ENCODE results near the gene RTCA.
"Not testable (repeated sequence)": the region's sequence is repeated elsewhere in the genome, so short reads cannot be mapped to it uniquely, and the experiment has no call there.

The RTCA gene

DNA sequence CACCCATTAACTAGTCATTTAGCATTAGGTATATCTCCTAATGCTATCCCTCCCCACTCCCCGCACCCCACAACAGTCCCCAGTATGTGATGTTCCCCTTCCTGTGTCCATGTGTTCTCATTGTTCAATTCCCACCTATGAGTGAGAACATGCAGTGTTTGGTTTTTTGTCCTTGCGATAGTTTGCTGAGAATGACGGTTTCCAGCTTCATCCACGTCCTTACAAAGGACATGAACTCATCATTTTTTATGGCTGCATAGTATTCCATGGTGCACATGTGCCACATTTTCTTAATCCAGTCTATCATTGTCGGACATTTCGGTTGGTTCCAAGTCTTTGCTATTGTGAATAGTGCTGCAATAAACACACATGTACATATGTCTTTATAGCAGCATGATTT lies 7.6 kb upstream of the RTCA start:
- not testable (repeated sequence) for DNase-seq (ENCODE audit: low read depth in 2 of 2)

DNA sequence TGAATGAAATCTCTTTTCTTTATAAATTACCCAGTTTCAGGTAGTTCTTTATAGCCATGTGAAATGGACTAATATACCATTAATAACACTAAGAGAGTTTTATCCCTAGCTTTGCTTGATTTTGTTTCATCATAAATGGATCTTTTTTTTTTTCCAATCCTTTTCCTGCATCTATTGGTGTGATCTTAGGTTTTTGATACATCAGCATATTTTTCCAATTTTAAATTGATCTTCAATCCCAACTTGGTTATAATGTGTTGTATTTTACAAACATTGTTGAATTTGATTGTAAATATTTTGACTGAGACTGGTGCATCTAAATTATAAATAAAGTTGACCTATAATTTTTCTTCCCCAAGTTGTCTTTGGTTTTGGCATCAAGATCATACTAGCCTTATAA lies 4.3 kb upstream of the RTCA start:
- no peak for DNase-seq (ENCODE audit: low read depth in 2 of 2)

DNA sequence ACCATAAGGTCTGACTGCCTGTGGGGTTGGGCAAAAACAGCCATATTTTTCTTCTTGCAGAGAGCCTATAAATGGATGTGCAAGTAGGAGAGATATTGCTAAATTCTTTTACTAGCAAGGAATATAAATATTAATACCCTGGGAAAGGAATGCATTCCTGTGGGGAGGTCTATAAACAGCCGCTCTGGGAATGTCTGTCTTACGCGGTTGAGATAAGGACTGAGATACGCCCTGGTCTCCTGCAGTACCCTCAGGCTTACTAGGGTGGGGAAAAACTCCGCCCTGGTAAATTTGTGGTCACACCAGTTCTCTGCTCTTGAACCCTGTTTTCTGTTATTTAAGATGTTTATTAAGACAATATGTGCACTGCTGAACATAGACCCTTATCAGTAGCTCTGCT lies 1.9 kb upstream of the RTCA start:
- not testable (repeated sequence) for DNase-seq (ENCODE audit: low read depth in 2 of 2)

DNA sequence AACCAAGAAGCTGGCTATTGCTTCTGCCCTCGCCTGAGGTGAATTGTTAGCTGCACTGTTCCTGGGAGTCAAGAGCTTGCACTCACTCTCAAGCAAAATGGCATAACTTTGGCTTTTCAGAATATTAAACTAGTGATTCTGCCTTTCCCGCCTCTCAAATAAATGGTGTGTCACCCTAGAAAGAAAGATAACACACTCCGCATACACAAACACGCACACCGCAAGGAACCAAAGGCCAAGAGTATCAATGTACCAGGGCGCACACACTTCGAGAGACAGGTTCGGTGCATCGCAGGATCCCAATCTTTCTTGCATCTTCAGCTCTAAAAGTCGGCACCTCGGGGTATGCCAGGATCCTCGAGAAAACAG lies 470 bp upstream of the RTCA start:
- DNase-seq (ENCODE audit: low read depth in 2 of 2), result no peak

DNA sequence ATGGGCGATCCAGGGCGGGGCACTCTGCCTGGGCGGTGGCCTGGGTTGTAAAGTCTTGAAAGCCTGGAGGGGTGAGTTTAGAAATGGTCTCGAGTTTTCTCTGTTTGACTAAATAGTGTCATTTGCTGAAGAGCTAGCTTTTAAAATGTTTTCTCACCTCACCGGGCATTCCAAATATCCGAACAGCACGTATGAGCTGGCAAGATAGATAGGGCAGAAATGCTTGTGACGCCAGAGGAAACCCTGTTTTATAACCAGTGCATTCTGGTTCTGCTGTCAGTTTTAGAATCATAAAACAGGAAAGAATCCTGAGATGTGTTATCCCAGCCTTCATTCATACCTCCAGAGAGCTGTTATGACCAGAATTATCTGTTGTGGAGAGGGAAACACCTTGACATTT lies 725 bp downstream of the RTCA start:
- no peak for DNase-seq (ENCODE audit: low read depth in 2 of 2)

DNA sequence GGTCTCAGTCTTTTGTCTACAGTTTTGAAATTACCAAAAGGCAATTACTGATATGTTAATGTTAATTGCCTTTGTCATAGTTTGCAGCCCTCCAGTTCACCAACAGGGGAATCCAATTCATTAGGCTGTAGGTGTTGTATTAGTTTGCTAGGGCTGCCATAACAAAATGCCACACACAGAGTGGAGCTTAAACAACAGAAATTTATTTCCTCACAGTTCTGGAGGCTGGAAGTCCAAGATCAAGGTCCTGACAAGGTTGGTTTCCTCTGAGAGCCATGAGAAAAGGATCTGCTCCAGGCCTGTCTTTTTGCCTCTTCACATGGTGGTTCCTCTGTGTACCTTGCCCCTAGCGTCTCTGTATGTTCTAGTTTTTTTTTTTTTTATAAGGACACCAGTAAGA lies 1.3 kb downstream of the RTCA start:
- DNase-seq (ENCODE audit: low read depth in 2 of 2), result no peak

DNA sequence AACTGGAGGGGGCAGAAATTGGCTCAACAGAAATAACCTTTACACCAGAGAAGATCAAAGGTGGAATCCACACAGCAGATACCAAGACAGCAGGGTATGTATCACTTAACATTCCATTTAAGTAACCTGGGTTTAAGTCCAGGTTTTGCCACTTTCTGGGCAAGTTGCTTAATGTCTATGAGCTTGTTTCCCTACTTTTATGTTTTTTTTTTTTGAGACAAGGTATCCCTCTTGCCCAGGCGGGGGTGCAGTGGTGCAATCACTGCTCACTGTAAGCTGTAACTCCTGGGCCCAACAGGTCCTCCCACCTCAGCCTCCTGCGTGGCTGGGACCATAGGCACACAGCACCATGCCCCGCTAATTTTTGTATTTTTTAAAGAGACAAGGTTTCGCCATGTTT lies 2.2 kb downstream of the RTCA start:
- DNase-seq (ENCODE audit: low read depth in 2 of 2), result no peak

DNA sequence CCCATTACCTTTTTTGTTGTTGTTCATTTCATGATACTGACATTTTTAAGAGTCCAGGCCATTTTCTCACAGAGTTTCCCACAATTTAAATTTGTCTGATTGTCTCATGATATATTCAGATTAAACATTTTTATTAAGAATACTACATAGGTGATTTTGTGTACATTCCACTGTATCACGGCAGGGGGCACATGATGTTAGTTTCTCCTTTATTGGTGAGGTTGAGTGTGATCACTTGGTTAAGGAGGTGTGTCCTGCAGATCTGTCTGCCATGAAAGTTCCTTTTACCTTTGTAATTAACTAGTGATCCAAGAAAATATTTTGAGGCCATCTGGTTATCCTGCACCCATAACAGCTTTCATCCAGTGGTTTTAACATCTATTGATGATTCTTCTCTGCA lies 11.8 kb downstream of the RTCA start:
- DNase-seq (ENCODE audit: low read depth in 2 of 2), result no peak

DNA sequence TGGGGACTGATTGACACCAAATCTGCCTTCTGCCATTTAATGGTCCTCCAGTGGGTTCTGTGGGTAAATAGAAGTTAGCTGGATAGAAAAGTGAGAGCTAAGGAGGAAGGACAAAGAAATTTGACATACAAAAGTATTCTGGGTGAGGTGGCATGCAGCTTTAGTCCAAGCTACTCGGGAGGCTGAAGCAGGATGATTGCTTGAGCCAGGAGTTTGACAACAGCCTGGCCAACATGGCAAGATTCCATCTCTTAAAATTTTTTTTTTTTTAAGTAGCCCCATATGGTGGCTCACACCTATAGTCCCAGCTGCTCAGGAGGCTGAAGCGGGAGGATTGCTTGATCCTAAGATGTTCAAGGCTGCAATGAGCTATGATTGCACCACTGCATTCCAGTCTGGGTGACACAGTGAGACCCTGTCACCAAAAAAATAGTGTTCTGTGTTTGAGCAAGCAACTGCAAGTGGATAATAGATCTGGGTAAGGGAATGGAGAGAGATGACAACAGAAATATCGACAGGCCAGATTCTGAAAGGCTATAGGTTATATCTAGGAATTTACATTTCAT lies 13.4 kb downstream of the RTCA start:
- DNase-seq (ENCODE audit: low read depth in 2 of 2), result no peak

DNA sequence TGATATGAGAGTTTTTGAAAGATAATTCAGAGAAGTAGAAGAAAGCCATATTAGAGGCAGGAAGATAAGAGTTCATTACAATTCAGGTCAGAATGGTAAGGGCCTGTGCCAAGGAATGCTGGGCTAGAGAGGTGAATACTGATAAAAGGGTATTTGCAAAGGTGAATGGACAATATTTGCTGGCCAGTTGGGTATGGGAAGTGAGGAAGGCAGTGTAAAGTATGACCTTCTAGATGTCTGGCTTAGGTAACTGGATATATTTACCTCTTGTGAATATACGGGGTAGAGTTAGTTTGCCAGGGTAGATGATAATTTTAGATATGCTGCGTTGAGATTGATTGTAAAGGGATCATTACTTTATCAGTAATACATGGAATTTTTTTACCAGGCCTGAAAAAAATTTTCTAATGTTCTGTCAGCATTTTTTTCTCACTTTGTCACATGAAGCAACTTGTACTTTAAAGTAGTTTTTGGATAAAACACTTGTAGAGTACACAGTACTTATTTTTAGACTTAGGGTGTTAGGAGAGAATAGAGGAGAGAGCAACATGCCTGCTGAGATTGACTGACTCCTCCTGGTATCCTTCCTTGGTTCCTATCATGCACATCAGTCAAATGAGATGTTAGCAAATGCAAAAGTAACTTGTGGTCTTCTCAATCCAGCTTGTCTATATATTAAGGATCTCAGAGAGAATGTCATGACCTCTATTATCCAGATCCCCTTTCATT lies 14.1 kb downstream of the RTCA start:
- DNase-seq (ENCODE audit: low read depth in 2 of 2), result no peak

DNA sequence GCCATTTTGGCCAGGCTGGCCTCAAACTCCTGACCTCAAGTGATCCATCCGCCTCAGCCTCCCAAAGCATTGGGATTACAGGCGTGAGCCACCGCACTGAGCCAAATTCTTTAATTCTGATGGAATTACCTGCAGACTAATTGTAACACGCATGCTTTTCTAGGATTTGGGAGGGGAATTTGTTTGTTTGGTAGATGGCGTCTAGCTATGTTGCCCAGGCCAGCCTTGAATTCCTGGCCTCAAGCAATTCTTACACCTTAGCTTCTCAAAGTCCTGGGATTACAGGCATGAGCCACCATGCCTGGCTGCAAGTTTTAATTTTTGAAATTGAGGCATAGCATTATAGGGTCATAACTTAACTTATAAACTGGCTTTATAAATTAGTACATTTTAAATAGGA lies 18.6 kb downstream of the RTCA start:
- DNase-seq (ENCODE audit: low read depth in 2 of 2), result no peak

DNA sequence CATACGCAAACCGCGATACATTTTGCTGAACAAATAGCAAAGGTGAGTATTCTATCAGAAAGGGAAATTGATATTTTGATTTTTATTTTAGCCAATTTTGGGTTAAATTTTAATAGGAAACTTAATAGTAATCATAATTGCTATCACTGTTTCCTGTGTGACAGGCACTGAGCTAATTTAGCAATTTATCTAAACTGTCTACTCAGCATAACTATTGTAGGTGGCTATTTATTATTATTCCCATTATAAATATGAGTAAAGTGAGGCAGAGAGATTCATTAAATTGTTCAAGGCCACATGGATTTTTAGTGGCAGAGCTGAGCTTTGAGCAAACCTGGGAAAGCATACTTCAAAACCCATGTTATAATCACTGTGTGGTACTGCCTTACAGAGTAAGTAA lies 21.1 kb downstream of the RTCA start:
- no peak for DNase-seq (ENCODE audit: low read depth in 2 of 2)

DNA sequence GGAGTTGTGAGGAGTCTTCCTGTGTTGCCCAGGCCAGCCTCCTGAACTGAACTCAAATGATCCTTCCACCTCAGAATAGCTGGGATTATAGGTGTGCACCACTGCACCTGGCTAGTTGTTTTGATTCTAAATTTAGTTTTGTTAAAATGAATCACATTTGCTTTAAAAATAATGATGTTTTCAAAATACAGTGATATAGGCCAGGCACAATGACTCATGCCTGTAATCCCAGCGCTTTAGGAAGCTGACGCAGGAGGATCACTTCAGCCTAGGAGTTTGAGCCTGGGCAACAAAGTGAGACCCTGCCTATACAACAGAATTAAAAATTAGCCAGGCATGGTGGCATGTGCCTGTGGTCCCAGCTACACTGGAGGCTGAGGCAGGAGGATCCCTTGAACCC lies 24.3 kb downstream of the RTCA start:
- no peak for DNase-seq (ENCODE audit: low read depth in 2 of 2)

DNA sequence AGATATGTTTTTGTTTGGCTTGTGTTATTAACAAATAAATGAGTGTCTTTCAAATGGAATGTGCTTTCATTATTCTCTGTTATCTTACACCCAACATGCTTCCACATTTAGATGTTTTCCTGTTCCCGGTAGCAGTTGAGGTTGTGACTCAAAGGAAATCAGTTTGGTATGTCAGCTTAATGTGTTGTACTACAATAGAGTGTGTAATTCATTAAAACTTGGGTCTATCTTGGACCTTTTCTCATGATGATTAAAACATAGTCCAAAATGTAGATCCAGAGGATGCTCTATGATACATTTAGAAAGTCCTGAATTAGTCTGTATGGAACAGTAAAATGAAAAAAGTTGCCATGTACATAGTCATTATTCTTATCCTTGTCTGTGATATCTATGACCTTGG lies 26.7 kb downstream of the RTCA start:
- DNase-seq (ENCODE audit: low read depth in 2 of 2), result no peak

DNA sequence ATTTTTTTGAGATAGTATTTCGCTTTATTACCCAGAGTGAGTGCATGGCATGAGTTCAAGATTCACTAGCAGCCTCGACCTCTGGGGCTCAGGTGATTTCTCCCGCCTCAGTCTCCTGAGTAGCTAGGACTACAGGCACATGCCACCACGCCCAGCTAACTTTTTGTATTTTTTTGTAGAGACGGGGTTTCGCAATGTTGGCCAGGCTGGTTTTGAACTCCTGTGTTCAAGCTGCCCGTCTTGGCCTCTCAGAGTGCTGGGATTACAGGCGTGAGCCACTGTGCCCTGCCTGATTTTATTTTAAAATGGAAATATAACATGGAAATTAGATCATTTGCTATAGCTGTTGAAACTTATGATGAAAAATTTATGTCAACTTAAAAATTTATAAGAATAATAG lies 30.1 kb downstream of the RTCA start:
- no peak for DNase-seq (ENCODE audit: low read depth in 2 of 2)

DNA sequence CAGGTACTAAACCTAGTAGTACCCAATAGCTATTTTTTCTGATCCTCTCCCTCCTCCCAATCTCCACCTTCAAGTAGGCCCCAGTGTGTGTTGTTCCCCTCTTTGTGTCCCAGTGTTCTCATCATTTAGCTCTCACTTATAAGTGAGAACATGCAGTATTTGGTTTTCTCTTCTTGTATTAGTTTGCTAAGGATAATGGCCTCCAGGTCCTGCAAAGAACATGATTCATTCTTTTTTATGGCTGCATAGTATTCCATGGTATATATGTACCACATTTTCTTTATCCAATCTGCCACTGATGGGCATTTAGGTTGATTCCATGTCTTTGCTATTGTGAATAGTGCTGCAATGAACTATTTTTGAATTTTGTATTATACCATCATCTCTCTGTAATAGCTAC lies 31.0 kb downstream of the RTCA start:
- not testable (repeated sequence) for DNase-seq (ENCODE audit: low read depth in 2 of 2)

DNA sequence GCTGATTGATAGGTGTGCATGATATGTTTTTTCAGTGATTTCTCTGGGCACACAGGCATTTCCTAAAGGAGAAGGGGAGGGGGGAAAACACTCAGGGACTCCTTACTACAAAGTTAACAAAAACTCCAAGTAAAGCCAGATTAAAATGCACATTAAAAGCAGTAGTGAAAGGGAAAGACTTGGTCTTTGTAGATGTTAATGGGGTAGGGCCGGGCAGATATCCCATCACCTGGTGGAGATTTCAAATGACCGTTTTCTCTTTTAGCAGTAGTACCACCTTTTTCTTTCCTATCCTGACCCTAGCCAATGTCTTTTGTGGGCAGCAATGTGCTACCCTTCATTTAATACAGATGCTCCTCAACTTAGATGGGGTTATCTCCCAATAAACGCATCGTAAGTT lies 32.5 kb downstream of the RTCA start:
- DNase-seq (ENCODE audit: low read depth in 2 of 2), result no peak

DNA sequence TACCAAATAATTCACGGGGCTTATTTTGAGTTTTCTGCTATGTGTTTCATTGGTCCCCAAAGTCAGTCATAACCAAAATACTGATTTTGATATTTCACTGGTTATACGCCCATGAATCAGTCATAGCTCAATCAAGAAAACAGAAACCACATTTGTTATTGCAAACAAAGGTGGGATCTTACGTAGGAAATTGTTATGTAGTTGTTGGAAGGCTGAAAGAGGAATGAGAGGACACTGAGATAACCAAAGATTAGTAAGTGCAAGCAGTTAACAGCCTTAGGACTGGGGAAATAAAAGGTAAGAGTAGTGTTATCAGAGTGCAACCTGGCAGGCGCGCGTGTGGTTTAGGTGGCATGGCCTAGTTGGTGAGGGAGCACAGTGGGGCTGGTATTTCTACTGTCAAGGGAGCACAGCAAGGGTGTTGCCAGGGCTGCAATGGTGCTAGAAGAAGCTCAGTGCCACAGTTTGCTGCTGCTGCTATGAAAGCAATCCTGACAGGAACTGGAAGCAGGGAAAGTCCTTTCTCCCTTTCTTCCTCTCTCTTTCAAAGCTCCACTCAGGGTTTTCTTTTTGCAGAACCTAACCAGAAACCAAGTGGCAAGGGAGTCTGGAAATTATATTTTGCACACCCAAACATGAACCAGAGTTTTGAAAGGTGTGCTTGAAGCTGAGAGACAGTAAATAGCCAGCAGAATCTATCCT lies 33.7 kb downstream of the RTCA start:
- DNase-seq (ENCODE audit: low read depth in 2 of 2), result no peak

DNA sequence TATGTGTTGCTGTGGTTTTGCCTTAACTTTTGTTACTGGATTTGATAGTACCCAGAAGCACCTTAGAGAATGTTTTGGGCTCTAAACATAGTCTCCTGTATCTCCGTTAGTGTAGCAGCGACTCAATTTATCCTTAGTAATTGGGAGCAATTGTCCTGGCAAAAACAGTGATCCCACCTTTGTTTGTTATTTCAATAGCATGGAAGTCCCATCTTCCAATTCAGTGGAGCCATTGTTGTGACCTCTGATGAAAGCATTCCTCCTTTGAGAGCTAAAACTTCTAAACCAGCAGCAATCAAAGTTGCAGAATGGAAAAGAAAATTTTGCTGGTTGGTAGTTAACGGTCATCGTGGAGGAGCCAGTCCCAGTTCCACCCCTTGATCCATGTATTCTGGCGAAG lies 34.7 kb downstream of the RTCA start:
- DNase-seq (ENCODE audit: low read depth in 2 of 2), result no peak

DNA sequence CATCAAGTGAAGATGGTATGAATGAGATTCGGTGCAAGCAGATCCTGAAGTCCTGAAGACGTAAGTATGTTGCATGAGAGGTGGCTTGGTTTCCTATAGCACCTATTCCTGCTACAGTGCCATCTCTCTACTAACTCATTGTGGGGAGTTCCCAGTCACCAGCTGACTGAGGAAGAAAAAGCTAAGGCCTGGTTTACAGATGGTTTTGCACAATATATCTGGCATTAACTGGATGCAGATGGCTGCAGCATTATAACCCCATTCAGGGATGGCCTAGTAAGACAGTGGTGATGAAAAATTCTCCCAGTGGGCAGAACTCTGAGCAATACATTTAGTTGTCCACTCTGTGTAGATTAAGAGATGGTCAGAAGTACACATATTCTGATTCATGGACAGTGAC lies 36.7 kb downstream of the RTCA start:
- no peak for DNase-seq (ENCODE audit: low read depth in 2 of 2)

DNA sequence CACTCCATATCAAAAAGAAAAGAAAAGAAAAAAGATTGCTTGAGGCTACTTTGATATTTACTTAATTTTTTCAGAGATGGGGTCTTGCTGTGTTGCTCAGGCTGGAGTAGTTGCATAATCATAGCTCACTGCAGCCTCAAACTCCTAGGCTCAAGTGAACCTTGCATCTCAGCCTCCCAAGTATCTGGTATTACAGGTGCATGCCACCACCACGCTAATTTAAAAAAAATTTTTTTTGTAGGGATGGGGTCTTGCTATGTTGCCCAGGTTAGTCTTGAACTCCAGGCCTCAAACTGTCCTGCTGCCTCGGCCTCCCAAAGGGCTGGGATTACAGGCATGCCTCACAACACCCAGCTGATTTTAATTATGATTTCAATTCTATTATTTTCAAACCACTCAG lies 38.2 kb downstream of the RTCA start:
- no peak for DNase-seq (ENCODE audit: low read depth in 2 of 2)

DNA sequence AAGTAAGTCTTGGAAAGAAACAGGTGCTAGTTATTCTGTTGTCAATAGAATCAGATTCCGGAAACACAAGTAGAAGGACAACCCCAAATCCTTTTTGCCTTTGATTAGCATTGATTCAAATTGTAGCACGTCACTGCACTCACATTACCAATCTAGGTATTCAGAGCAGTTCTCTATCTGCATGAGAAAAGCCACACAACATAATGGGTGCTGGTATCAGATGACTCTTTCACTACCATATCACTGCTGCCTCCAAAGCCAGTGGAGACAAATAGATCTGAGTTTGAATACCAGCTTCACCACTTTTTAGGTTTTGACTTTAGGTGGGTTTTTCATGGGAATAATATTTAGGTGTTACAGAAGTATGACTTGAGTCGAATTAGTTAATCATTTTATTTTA lies 38.9 kb downstream of the RTCA start:
- DNase-seq (ENCODE audit: low read depth in 2 of 2), result no peak

DNA sequence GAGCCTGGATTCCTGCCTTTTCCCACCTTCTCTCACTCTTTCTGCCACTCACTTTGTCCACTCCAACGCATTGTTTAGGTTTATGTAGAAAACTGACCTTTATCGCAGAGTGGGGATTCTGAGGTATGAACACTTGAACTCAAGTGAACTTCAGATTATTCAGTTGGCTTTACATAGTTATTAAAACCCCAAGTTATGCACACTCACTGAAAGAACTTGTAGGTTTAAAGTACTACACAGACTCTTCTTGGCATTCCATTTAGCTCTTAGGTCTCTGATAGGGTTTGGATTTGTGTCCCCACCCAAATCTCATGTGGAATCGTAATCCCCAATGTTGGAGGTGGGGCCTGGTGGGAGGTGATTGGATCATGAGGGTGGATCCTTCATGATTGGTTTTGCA lies 39.9 kb downstream of the RTCA start:
- DNase-seq (ENCODE audit: low read depth in 2 of 2), result no peak

Data from stimulated activated CD8-positive, alpha-beta memory T cell treated with anti-CD3 and anti-CD28 coated beads, Interleukin-2, amount 100 ng/mL, for 48 hours (primary cell).